Astrocyte (in vitro differentiated cells and primary cell): Measurements from ENCODE around the gene C16orf54. TPM values are rescaled to one million over a fixed set of nuclear protein-coding genes. Genes with fewer than 3 reads are reported as not detected.
"Not testable (repeated sequence)": the region's sequence is repeated elsewhere in the genome, so short reads cannot be mapped to it uniquely, and the experiment has no call there.

Experiments
- DNase-seq: peaks from one replicate; pipeline ENCODE4 v3.0.0-alpha.2; 2010; ENCODE audit warnings: low read depth
- FAIRE-seq: peaks from 2 replicates; lab custom pipeline; 2011; peaks lifted over from hg19 to GRCh38; lab: Jason Lieb, UNC
- H2AFZ ChIP-seq: 2 replicates; pipeline ENCODE4 v1.6.0; 2012; ENCODE audit warnings: low read depth, low read length, inconsistent platforms
- H3K27ac ChIP-seq: 2 replicates; pipeline ENCODE4 v1.5.1; 2011; ENCODE audit warnings: low read depth, low read length, inconsistent platforms
- H3K27me3 ChIP-seq: 2 replicates; pipeline ENCODE4 v1.6.0; 2011; ENCODE audit warnings: low read length, inconsistent platforms; ENCODE audit not compliant: insufficient read depth
- H3K36me3 ChIP-seq: 2 replicates; pipeline ENCODE4 v1.5.1; 2011; ENCODE audit warnings: low read length, inconsistent platforms; ENCODE audit not compliant: insufficient read depth
- H3K4me1 ChIP-seq: 2 replicates; pipeline ENCODE4 v1.5.1; 2011; ENCODE audit warnings: low read length, inconsistent platforms; ENCODE audit not compliant: insufficient read depth
- H3K4me2 ChIP-seq: 2 replicates; pipeline ENCODE4 v1.6.0; 2012; ENCODE audit warnings: low read length, inconsistent platforms
- H3K4me3 ChIP-seq: 2 replicates; pipeline ENCODE4 v1.5.1; 2011; ENCODE audit warnings: low read depth, mild to moderate bottlenecking, low read length, inconsistent platforms; ENCODE audit not compliant: insufficient read depth
- H3K79me2 ChIP-seq: 2 replicates; pipeline ENCODE4 v1.6.0; 2012; ENCODE audit warnings: mild to moderate bottlenecking, low read length, inconsistent platforms; ENCODE audit not compliant: insufficient read depth
- H3K9ac ChIP-seq: 2 replicates; pipeline ENCODE4 v1.6.0; 2012; ENCODE audit warnings: mild to moderate bottlenecking, low read length, inconsistent platforms
- H3K9me3 ChIP-seq: 2 replicates; pipeline ENCODE4 v1.5.1; 2012; ENCODE audit warnings: low read depth, mild to moderate bottlenecking, low read length, inconsistent platforms; ENCODE audit not compliant: insufficient read depth
- H4K20me1 ChIP-seq: 2 replicates; pipeline ENCODE4 v1.6.0; 2012; ENCODE audit warnings: low read length, inconsistent platforms; ENCODE audit not compliant: insufficient read depth
- H3K27ac Mint-ChIP-seq: one replicate; pipeline ENCODE4 v1.8.0; 2021; ENCODE audit warnings: mild to moderate bottlenecking, mixed read lengths; ENCODE audit not compliant: unreplicated experiment
- H3K27me3 Mint-ChIP-seq: one replicate; pipeline ENCODE4 v1.8.0; 2021; ENCODE audit warnings: low read depth, mixed read lengths; ENCODE audit not compliant: unreplicated experiment
- H3K36me3 Mint-ChIP-seq: one replicate; pipeline ENCODE4 v1.8.0; 2021; ENCODE audit warnings: low read depth, mixed read lengths; ENCODE audit not compliant: unreplicated experiment
- H3K4me1 Mint-ChIP-seq: one replicate; pipeline ENCODE4 v1.8.0; 2021; ENCODE audit warnings: low read depth, mixed read lengths; ENCODE audit not compliant: unreplicated experiment
- H3K4me3 Mint-ChIP-seq: one replicate; pipeline ENCODE4 v1.8.0; 2021; ENCODE audit warnings: mild to moderate bottlenecking, moderate library complexity, mixed read lengths; ENCODE audit not compliant: unreplicated experiment
- H3K9me3 Mint-ChIP-seq: one replicate; pipeline ENCODE4 v1.8.0; 2021; ENCODE audit warnings: mild to moderate bottlenecking, mixed read lengths; ENCODE audit not compliant: unreplicated experiment
- CTCF ChIP-seq: IDR thresholded peaks from 2 replicates; pipeline ENCODE4 v1.5.1; 2011; ENCODE audit warnings: low read depth, mild to moderate bottlenecking, inconsistent platforms, low read length, moderate library complexity; ENCODE audit not compliant: insufficient read depth
- EZH2 ChIP-seq: IDR thresholded peaks from 2 replicates; pipeline ENCODE4 v1.6.1; 2012; ENCODE audit warnings: mild to moderate bottlenecking, low read length, inconsistent platforms; ENCODE audit not compliant: insufficient read depth
- total RNA-seq: library from RNA; stranded (reverse); gene quantifications from 2 replicates; pipeline ENCODE4 v1.2.1, GENCODE V29; 2021

Gene C16orf54
- total RNA-seq, 1 donor from 2014 or later, result not detected

- no peak for FAIRE-seq
- peak; percentile 95 for DNase-seq
- Histone ChIP-seq H3K36me3 (no peaks in the 10 kb centered on the region), H2AFZ (peak within 1 kb of the TSS; percentile 98), H4K20me1 (peaks cover 5% of the 10 kb centered on the region), H3K4me2 (peak within 1 kb of the TSS; percentile 94), H3K4me1 (peaks cover 11% of the 10 kb centered on the region), H3K79me2 (peaks cover 48% of the 10 kb centered on the region), H3K9ac (peak within 1 kb of the TSS; percentile 85), H3K27ac (peak within 1 kb of the TSS; percentile 59), H3K4me3 (peak within 1 kb of the TSS; percentile 91), H3K27me3 (no peaks in the 10 kb centered on the region), H3K9me3 (no peaks in the 10 kb centered on the region)
- Mint-ChIP-seq H3K4me1 (peaks cover 7% of the 10 kb centered on the region), H3K4me3 (peak within 1 kb of the TSS; percentile 98), H3K9me3 (no peaks in the 10 kb centered on the region), H3K27me3 (peaks cover 2% of the 10 kb centered on the region), H3K36me3 (no peaks in the 10 kb centered on the region), H3K27ac (peak within 1 kb of the TSS; percentile 87)
- TF ChIP-seq EZH2 (no peak), CTCF (peak; percentile 60)
Observed at GRCh38 chr16:29790183-29790948, 44.6 kb upstream of the C16orf54 start, which contains the start of gene KIF22. Gene KIF22 (plus strand): TSS chr16:29790751. CDS start chr16:29790760, 9 bp downstream.

GRCh38 chr16:29789775-29790182 is 44.0 kb upstream of the C16orf54 start:
- H3K9me3 Mint-ChIP-seq, result no peaks in the 10 kb centered on the region

GRCh38 chr16:29787155-29787554 is 41.4 kb upstream of the C16orf54 start:
- not testable (repeated sequence) for H3K27me3 Mint-ChIP-seq, FAIRE-seq

More at GRCh38 chr16:29789775-29790182, 44.0 kb upstream of the C16orf54 start:
- Mint-ChIP-seq H3K4me3 (peak overlapping the region; percentile 98), H3K27me3 (peaks cover 2% of the 10 kb centered on the region), H3K36me3 (no peaks in the 10 kb centered on the region), H3K27ac (peak overlapping the region; percentile 87), H3K4me1 (peaks cover 7% of the 10 kb centered on the region)
- H3K9ac ChIP-seq, result peak overlapping the region; percentile 82
- H3K27me3 ChIP-seq, result no peaks in the 10 kb centered on the region
- DNase-seq (no peak), FAIRE-seq (no peak)
- TF ChIP-seq CTCF (no peak), EZH2 (no peak)
- peaks cover 42% of the 10 kb centered on the region for H3K79me2 ChIP-seq
- peaks cover 5% of the 10 kb centered on the region for H4K20me1 ChIP-seq
- peaks cover 11% of the 10 kb centered on the region for H3K4me1 ChIP-seq
- peak overlapping the region; percentile 41 for H3K27ac ChIP-seq
- peak overlapping the region; percentile 94 for H3K4me2 ChIP-seq
- no peaks in the 10 kb centered on the region for H3K36me3 ChIP-seq
- H3K4me3 ChIP-seq, result peak overlapping the region; percentile 60
- H3K9me3 ChIP-seq, result no peaks in the 10 kb centered on the region
- H2AFZ ChIP-seq, result peak overlapping the region; percentile 98

More at GRCh38 chr16:29787155-29787554, 41.4 kb upstream of the C16orf54 start:
- not testable (repeated sequence) for H3K36me3 ChIP-seq, H2AFZ ChIP-seq, H3K9ac ChIP-seq, H3K4me3 ChIP-seq, H3K27ac ChIP-seq, H3K4me2 ChIP-seq, H3K9me3 ChIP-seq, H3K4me3 Mint-ChIP-seq, H3K36me3 Mint-ChIP-seq, H4K20me1 ChIP-seq, H3K27me3 ChIP-seq, H3K4me1 Mint-ChIP-seq, DNase-seq, H3K9me3 Mint-ChIP-seq
- Histone ChIP-seq H3K79me2 (peaks cover 16% of the 10 kb centered on the region), H3K4me1 (peaks cover 11% of the 10 kb centered on the region)
- H3K27ac Mint-ChIP-seq, result peak overlapping the region; percentile 41
